Left renal cortex interstitium (tissue), 4 donors: ENCODE measurements around the gene TPP2. TPM values are rescaled to one million over a fixed set of nuclear protein-coding genes. Genes with fewer than 3 reads are reported as not detected.

Experiments used
- DNase-seq, 4 donors: peaks; one replicate each; pipeline ENCODE4 v3.0.0-alpha.2; 2013; ENCODE audit warnings: low read depth in 4 of 4, low spot score in 2 of 4, missing footprints in 1 of 4
- polyA plus RNA-seq, 4 donors: library from polyadenylated mRNA; unstranded; fragments of 120-200 nt; gene quantifications; one replicate each; pipeline ENCODE4 v1.2.1, GENCODE V29; 2013; ENCODE audit not compliant: insufficient read length in 4 of 4

Gene TPP2
- 10 to 100 TPM; 49.7 to 67.0 (median 58.6) TPM for polyA plus RNA-seq

DNA sequence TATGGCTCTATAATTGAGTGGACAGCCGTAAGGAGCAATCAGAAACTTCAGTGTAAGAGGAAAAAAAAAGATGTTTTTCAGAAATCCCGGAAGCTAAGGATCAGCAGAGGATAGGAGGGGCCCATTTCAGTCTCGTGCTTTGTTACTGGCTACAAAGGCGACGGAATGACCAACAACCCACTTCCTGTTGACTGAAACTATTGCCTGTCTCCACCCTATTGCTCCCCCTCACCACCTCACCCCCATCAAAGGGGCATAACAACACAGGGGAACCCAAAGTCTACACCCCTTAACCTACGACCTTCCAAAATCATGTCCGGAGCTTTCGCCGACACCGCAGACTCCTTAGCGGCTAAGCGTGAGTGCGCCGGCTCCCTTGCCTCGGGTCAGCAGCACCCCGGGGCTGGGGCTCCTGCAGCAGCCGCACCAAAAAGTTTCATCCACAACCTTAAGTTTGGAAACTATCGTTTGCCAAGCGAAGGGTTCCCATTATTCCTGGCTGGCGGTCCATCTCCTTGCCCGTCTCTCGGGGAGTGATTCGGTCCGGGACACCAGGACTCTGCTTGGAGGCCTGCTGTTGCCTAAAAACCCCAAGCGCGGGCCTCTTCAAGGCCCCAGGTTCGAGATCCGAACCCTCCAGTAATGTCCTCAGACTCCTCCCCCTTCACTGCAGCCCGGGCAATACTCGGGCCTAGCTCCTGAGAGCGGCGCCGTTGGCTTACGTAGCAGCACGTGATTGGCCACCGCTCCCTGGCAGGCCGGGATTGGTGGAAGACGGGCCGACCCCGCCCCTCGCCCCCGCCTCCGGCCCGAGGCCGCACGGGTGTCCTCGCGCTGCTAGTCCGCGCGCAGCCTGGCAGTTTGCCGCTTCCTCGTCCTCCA is at the start of gene TPP2:
TSS of gene TPP2 (plus strand) at position 840 of the 882 bp plus-strand sequence. CDS start 53 bp downstream, outside the sequence.
- peak; percentile 89 to 97 (median 94) for DNase-seq

DNA sequence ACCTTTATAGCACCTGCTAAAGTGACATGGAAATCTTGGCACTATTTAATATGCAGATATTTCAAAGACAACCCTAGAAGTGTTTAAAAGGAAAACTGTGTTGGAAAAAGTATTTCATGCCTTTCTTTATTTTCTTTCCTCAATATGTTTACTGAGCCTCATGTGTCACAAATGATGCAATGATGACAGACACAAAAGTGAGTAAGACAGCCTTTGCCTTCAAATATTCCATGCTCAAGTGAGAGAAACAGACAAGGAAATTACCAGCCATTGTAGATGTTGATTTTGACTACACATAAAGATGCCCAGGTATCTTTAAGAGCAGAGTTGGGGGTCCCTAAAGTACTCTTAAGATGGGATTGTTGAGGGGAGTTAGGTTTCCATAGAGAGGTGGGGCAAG is 48.0 kb upstream of the TPP2 start:
- no peak for DNase-seq

DNA sequence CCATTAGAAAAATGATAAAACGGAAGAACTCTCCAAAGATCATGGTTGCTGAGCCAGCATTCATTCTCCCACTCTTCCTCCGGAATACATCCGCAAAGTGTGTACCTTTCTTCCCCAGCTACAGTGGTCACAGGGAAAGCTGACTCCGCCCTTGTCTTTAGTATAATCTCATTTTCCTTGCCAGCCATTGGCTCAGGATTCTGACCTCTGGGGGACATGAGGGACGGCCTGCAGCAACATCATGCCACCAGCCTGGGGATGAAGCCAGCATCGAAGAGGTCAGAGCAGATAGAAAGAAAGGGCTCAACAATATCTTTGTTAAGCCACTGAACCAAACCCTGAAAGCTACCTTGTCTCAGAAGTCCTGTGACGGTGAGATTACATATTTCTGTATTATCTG is 46.3 kb upstream of the TPP2 start:
- no peak for DNase-seq

DNA sequence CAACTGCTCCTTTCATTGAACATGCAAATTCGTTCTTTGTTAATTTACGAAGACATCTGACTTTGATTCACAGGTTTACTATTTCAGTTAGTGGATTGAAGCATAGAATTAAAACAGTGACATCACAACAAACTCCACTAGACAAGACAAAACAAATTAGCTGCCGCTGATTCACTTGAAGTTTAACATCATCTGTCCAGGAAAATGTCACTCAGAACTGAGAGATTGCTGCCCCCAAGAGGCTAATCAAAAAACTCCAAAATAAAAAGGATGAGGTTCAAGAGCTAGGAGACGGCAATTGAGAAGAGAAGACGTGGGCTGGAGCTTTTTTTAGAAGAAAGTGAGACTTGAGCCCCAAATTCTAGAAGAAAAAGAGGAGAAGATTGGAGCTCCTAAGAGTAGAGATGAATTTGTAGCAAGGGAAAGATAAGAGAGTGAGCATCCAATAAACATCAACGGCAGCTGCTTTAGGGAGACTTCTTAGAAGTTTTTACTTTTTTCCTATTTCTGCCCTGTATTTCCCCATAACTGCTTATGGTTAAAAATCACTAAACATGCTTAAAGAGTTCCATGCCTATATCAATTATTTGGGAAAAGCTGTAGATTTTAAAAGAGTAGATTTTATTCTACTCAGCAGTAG is 40.8 kb upstream of the TPP2 start:
- DNase-seq = peak in 2 of 4 donors; percentile 9 to 20

DNA sequence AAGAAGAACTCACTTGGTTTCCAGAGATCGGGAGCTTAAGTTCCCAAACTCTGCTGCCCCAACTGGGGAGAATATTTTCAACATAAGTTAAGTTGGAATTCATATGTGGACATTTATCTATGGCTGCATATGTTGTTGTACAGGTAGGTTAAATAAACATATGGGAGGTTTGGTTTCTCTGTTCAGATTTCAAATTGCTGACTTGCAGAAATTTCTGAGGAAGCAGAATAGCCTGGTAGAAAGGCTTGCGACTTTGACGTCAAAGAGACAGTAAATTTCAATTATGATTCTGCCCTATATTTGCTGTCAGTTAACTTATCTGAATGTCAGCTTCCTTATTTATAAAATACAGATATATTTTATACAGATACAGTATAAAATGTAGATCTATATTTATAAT is 40.0 kb upstream of the TPP2 start:
- no peak for DNase-seq

DNA sequence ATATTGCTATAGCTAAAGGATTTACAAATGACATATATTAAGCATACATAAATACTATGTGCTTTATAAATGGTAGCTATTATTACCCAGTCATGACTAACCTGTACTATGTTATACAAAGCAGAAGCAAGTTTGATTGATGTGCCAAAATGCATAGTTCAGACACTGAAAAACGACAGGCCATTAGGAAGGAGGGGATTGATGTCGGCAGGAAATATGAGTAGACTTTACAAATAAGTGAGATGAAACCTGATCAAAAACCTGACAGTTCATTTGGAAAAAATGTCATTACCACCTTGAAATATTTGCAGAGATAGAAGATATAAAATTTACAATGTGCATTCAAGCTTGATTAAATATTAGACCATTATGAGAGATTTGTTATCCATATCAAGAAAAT is 38.8 kb upstream of the TPP2 start:
- no peak for DNase-seq

DNA sequence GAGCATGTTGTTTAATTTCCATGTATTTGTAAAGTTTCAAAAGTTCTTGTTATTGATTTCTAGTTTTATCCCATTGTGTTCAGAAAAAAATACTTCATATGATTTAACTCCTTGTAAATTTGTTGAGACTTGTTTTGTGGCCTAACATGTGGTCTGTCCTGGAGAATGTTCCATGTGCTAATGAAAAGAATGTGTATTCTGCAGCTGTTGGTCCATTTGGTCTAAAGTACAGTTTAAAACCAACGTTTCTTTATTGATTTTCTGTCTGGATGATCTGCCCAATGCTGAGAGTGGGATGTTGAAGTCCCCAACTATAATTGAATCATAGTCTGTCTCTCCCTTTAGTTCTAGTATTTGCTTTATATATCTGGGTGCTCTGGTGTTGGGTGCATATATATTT is 34.9 kb upstream of the TPP2 start:
- DNase-seq = no peak

DNA sequence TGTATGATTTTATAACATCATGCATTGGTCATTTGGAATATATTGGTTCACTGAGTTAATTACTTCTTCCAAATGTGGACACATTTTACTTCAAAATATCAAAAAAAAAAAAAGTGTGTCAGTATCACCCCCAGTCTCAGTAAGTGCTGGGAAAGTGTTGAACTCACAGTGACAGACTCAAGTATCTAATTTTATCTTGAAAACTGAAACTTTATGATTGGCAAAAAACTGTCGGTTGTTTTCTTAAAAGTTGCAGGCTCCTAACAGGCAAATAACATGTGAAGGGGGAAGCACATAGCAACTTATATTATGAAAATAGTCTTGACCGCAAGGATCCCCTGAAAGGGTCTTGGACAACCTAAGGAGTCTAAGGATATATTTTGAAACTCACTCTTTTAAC is 33.5 kb upstream of the TPP2 start:
- DNase-seq = no peak

DNA sequence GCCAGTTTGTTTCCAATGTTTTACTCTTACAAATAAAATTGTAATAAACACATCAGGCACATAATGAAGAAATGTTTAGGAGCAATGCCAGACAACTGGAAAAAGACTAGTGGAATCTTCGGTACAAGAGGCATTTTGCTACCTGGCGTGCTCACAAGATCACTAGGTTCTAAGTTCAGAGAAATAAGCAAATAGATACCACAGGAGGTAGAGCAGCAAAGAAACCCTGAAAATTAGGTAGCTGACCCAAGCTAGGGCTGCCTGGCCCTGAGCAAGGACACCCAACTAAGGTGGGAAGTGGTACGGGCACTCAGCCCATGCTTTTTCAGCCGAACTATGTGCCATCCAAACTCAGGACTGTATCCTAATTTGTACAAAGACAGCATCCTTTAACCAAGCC is 32.2 kb upstream of the TPP2 start:
- no peak for DNase-seq

DNA sequence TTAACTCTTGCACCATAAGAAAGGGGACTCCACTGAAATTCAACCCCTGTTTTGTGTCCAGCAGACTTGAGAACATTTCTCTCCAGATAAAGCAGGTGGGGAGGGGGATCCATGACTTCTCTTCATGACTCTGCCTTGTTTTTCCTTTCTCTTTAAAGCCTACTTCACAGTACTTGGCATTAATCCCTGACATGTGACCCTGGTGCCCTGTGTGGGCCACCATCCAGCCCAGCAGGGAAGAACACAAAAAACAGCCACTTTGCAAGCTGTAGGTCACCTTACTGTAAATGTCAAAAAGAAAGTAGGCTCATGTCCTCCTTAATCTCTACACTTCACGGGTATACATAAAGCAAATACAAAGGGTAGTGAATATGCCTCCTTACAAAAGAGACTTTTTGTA is 30.3 kb upstream of the TPP2 start:
- no peak for DNase-seq

DNA sequence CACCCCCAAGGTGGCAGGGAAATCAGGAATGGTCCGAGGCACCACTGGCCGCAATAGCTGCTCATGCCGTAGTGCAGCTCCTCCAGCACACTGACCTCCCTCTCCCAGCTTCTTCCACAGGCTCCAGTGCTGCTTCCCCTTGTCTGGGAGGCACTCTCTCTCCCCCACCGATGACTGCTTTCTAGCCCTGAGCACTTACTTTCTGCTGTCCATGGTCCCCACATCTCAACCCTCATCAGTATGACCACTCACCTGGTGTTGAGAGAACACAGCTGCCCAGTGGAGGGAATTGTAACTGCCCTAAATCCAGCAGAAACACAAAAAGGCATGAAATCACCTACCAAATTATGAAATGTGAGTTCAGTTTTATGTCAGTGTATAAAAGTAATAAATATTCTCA is 28.9 kb upstream of the TPP2 start:
- no peak for DNase-seq

DNA sequence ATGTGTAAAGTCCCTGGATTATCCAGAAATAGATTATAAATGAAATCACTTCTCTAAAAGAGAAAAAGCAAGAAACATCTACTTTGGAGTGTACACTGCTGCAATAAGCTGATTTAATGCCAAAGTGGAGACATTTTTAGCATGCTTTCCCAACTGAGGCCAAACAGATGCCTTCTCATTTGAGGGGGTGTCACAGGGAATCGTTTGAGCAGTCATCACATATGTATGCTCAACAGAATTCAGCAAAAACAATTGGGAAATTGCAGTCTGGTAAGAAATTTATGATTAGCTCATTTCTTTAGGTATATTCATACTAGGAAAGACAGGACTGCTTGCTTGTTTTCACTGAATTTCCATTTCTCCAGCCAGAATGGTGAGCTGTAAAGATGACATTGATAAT is 27.3 kb upstream of the TPP2 start:
- no peak for DNase-seq

DNA sequence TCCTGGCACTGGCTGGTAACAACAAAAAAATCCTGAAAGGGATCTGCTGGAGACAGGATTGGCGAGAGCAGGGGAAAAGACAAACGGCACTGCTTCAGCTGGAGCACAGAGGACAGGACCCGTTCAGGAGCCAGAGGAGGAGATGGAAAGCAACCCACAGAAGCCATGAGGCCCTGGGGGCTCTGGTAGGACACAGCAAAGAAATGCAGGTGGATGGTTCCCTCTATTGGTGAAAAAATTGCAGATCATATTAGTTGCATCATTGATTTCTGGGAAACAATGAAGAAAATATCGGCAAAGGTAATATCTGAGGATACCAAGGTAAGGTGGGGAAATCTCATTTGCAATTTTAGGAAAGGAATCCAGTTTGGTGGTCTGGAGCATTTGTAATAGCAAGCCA is 25.7 kb upstream of the TPP2 start:
- no peak for DNase-seq

DNA sequence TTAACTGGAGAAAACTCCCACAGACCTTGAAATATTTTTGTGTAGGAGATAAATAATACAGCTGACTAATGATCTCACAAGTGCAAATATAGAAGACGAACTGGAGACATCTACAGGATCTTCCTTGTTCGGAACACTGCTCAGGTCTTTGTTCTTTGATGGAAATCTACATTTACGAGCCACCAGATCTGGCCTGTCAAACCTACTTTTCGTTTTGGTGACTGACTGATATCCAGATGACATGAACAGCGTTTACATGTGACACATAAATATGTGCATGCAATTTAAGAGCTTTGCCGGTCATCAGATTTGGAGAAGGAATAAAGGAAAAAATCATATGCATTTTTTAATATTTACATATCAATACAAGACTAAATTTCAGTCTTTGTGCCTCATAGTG is 24.5 kb upstream of the TPP2 start:
- no peak for DNase-seq

DNA sequence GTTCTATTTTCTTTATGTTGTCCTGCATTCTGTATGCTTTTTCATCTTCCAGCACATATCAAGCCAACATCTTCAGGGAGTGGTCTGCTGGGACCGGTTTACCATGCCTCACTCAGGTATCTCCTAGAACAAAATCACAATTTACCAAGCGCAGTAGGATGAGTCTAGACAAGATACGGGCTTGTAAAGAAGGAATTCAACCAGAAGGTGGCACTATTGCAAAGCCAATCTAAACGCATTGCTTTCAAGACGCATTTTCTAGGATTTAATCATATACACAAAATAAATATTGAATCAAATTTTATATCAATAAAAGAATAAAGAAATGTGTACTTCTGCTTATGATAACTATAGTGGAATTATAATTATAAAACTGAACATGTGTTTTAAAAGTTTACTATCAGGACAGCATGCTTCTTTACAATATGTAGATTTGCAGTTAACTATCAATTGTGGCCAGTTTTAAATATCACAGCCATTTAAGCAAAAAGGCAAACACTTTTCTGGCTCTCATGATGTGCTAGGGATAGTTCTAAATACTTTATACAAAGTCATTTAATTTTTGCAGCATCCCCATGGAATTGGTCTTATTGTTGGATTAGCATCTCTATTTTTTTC is 16.1 kb upstream of the TPP2 start:
- DNase-seq = peak in 1 of 4 donors; percentile 59

DNA sequence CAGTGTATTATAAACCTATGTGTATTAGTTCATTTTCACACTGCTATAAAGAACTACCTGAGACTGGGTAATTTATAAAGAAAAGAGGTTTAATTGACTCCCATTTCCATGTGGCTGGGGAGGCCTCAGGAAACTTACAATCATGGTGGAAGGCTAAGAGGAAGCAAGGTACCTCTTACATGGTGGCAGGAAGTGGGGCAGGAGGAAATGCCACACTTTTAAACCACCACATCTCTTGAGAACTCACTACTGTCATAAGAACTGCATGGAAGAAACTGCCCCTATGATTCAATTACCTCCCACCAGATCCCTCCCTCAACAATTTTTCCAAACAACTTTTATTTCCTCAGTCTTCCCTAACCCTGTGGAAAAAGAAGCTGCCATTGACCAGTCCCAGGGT is 14.5 kb upstream of the TPP2 start:
- no peak for DNase-seq

DNA sequence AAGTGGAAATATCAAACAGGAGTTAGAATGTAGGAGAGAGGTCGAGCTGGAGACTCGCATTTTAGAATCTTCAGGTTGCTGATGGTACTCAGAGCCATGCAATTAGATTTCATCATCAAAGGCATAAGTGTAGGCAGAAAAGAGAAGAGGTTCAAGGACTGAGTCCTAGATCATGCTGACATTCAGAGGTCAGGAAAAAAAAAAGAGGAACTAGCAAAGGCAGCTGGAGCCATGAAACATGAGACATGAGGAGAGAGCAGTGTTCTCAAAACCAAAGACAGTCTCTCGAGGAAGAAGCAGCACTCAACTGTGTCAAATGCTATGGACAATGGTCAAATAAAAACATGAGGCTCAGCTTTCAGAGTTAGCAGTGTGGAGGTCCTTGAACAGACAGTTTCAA is 12.4 kb upstream of the TPP2 start:
- DNase-seq = no peak

DNA sequence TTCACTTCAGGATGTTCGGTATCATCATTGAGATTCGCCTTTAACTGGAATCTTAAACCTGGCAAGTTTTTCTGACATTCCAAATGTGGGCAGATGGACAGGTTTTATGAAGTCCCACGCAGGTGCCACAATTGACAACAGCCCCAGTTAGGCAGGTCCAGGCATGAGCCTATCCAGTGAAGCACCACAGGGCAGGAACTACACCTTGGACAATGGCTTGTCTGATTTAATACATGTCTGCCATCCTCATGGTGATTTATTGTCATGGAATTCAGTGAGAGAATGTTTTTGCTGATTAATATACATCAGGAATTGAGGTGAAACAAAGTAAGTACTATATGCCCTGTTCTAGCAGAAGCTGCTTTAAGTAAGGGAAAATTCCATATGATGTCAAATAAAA is 10.2 kb upstream of the TPP2 start:
- no peak for DNase-seq

DNA sequence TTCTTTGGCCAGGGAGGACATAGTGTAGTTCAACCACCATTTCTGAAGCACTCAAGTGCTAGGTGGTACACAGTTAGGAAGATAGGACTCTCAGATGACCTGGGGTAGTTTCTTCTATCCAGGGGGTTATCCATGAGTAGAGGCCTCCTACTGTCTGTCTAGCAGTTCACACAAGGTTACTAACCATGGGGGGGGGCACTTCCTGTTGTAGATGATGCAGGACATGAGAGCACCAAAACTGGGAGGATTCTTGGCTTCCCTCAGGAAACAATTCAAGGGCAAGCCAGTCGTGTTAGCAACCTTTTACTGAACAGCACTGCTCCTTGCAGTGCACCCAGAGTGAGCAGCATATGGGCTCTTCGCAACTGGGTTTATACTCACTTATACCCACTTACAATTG is 8.9 kb upstream of the TPP2 start:
- no peak for DNase-seq

DNA sequence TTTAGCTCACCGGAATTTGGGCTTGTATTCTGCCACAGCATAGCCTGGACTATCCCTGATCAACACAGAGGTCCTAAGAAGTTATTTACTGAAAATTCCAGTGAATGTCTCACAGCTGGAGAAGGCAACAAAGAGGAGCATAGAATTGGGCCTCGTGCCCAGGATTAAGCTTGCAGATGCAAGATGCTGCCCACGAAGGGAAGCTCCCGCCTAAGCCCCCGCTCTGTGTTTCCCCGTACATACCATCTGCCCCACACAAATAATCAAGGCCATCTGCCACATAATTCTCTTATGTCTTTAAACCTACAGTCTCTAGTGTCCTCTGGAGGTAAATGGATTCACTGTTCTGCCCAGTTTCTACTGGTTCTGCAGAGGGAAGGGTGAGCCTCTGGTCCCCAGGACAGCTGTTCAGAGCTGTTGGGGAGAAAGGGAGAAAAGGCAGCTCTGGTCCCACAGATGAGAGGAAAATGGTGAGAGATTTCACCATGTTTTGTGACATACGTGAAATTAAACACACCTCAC is 7.4 kb upstream of the TPP2 start:
- no peak for DNase-seq

DNA sequence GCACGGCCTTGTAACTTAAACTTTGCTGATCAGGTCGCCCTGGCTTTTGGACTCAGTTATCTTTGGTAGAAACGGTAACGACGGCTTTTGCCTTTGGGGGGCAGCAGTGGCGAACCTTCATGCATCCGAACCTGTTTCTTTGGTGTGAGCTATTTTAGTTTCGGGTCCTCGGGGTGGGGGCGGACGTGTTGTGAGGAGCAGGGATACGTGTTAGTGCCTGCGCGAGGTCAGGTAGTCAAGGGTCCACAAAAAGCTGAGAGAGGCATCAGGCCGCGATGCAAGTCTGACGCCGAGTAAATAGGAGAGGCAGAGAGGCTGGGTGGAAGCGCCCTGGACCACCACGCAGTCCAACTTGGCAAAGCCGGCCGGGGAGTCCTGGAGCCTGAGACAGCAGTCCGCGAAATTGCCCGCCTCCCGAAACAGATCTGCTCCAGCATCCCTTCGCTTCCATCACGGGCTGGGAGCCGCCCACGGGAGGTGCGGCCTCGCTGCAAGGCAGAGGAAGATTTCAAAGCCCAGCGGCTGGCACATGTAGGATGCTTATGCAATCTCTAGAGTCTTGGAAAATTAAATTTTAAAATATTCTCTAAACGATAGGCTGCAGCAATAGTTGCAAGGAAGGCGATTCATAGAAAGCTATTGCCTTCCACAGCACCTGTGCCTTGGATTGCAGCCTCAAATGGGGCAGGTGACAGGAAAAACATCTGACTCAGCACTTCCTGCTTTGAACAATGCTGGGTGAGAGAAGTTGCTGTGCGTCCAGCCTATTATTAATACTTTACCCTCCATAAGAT is 4.6 kb upstream of the TPP2 start:
- peak in 2 of 4 donors; percentile 65 to 70 for DNase-seq
